ENCODE data around the gene SMIM28.

Gene SMIM28

GRCh38 chr6:138339024-138339423 is 38.7 kb upstream of the SMIM28 start:
- no peak overlapping the region for H3K9ac ChIP-seq
- no peak overlapping the region for H3K27ac ChIP-seq
- H3K27me3 ChIP-seq (ENCODE audit: insufficient read depth, low read depth), result no peaks in the 10 kb centered on the region
- no peak overlapping the region for H3K4me2 ChIP-seq
- TF ChIP-seq CTCF (conservative IDR thresholded peaks at IDR 0.05; ENCODE audit: low read depth, low read length), result no peak
- H4K20me1 ChIP-seq (ENCODE audit: insufficient read depth), result no peaks in the 10 kb centered on the region
- H3K79me2 ChIP-seq (ENCODE audit: insufficient read depth, low read depth), result no peaks in the 10 kb centered on the region
- H3K4me3 ChIP-seq (IDR thresholded peaks at IDR 0.05; ENCODE audit: insufficient read depth, low read depth, low read length), result no peak overlapping the region
- no peaks in the 10 kb centered on the region for H3K4me1 ChIP-seq (ENCODE audit: low read depth, poor library complexity, severe bottlenecking)
- H3K36me3 ChIP-seq (ENCODE audit: insufficient read depth), result no peaks in the 10 kb centered on the region
- no peak overlapping the region for H2AFZ ChIP-seq (ENCODE audit: low read depth)

DNA sequence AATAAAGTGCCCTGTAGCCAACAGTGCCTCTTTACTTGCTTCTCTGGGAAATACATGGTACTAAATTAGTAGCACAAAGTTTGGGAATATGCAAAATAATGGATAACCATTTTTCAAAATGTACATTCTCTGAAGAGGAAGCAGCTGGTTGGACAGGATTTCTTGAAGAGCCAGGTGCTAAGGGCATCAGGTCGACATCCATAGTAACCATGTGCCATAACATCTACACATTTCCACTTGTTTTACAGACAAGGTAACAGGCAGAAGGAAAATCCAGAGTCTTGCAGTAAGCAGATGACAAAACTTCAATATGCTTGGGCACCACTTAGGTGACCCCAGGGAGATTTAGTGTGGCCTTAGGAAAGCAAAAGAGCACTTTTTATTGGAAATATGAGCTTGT is 36.5 kb upstream of the SMIM28 start:
- Histone ChIP-seq H2AFZ (ENCODE audit: low read depth) (no peak overlapping the region), H3K36me3 (ENCODE audit: insufficient read depth) (no peaks in the 10 kb centered on the region), H3K4me3 (IDR thresholded peaks at IDR 0.05; ENCODE audit: insufficient read depth, low read depth, low read length) (no peak overlapping the region), H3K9ac (no peak overlapping the region), H4K20me1 (ENCODE audit: insufficient read depth) (no peaks in the 10 kb centered on the region), H3K4me1 (ENCODE audit: low read depth, poor library complexity, severe bottlenecking) (peaks cover 8% of the 10 kb centered on the region), H3K79me2 (ENCODE audit: insufficient read depth, low read depth) (no peaks in the 10 kb centered on the region), H3K4me2 (no peak overlapping the region), H3K27me3 (ENCODE audit: insufficient read depth, low read depth) (no peaks in the 10 kb centered on the region), H3K27ac (no peak overlapping the region)
- no peak for TF ChIP-seq CTCF (conservative IDR thresholded peaks at IDR 0.05; ENCODE audit: low read depth, low read length)

GRCh38 chr6:138343112-138343511 is 34.6 kb upstream of the SMIM28 start:
- Histone ChIP-seq H3K4me2 (no peak overlapping the region), H3K36me3 (ENCODE audit: insufficient read depth) (no peaks in the 10 kb centered on the region), H3K9ac (no peak overlapping the region), H3K79me2 (ENCODE audit: insufficient read depth, low read depth) (no peaks in the 10 kb centered on the region), H4K20me1 (ENCODE audit: insufficient read depth) (no peaks in the 10 kb centered on the region), H2AFZ (ENCODE audit: low read depth) (no peak overlapping the region), H3K27ac (no peak overlapping the region), H3K27me3 (ENCODE audit: insufficient read depth, low read depth) (no peaks in the 10 kb centered on the region), H3K4me3 (IDR thresholded peaks at IDR 0.05; ENCODE audit: insufficient read depth, low read depth, low read length) (no peak overlapping the region), H3K4me1 (ENCODE audit: low read depth, poor library complexity, severe bottlenecking) (peaks cover 19% of the 10 kb centered on the region)
- no peak for TF ChIP-seq CTCF (conservative IDR thresholded peaks at IDR 0.05; ENCODE audit: low read depth, low read length)

- Histone ChIP-seq H4K20me1 (ENCODE audit: insufficient read depth) (no peaks in the 10 kb centered on the region), H3K36me3 (ENCODE audit: insufficient read depth) (no peaks in the 10 kb centered on the region), H3K9ac (no peak overlapping the region), H3K27me3 (ENCODE audit: insufficient read depth, low read depth) (no peaks in the 10 kb centered on the region), H3K4me2 (peak overlapping the region; percentile 65), H3K4me3 (IDR thresholded peaks at IDR 0.05; ENCODE audit: insufficient read depth, low read depth, low read length) (no peak overlapping the region), H3K4me1 (ENCODE audit: low read depth, poor library complexity, severe bottlenecking) (peaks cover 19% of the 10 kb centered on the region), H3K27ac (peak overlapping the region; percentile 21; the same call in 1 of the 2 replicates), H2AFZ (ENCODE audit: low read depth) (no peak overlapping the region), H3K79me2 (ENCODE audit: insufficient read depth, low read depth) (no peaks in the 10 kb centered on the region)
- no peak for TF ChIP-seq CTCF (conservative IDR thresholded peaks at IDR 0.05; ENCODE audit: low read depth, low read length)
These were observed 32.0 kb upstream of the SMIM28 start for GRCh38 chr6:138345565-138346285.

Data from KMS-11 (cell line).